PC-9 (cell line): Measurements from ENCODE around the gene OR6F1.
"Not testable (repeated sequence)": the region's sequence is repeated elsewhere in the genome, so short reads cannot be mapped to it uniquely, and the experiment has no call there.

Experiments
- CTCF ChIP-seq: fragments of 200-600 bp; sonication (generic); conservative IDR thresholded peaks from 2 replicates; pipeline ENCODE4 v1.6.1; 2017; ENCODE audit warnings: mixed run types, antibody characterized with exemption, mild to moderate bottlenecking, moderate library complexity
- EZH2 ChIP-seq: fragments of 200-600 bp; sonication (generic); IDR thresholded peaks from 2 replicates; pipeline ENCODE4 v1.8.0; 2017; ENCODE audit warnings: antibody characterized with exemption, low read depth

GRCh38 chr1:247742215-247742760 lies 25.8 kb upstream of the OR6F1 start:
- TF ChIP-seq CTCF, EZH2: not testable (repeated sequence)
